SK-N-SH treated with all-trans-retinoic acid at 6 μM for 48 hours (cell line): Measurements from ENCODE around the gene C5AR2.

Source experiments
- ATAC-seq: fragments of 200-7000 bp; cut with Tn5 transposase; 3 replicates; pipeline ENCODE4 v1.9.1; 2020; ENCODE audit warnings: mild to moderate bottlenecking, moderate library complexity
- ARNTL ChIP-seq: fragments of 450-650 bp; formaldehyde crosslinking; IDR thresholded peaks from 2 replicates; pipeline ENCODE4 v1.5.0; 2020; ENCODE audit warnings: low read depth, mild to moderate bottlenecking, moderate library complexity, borderline replicate concordance
- BACH2 ChIP-seq: fragments of 250-450 bp; sonication (Bioruptor Pico); IDR thresholded peaks from 2 replicates; pipeline ENCODE4 v1.9.0; 2021; ENCODE audit warnings: mild to moderate bottlenecking, borderline replicate concordance
- ESRRG ChIP-seq: fragments of 250-450 bp; sonication (Bioruptor Pico); IDR thresholded peaks from 2 replicates; pipeline ENCODE4 v1.6.1; 2021; ENCODE audit warnings: mild to moderate bottlenecking
- ISL1 ChIP-seq: fragments of 250-450 bp; sonication (Bioruptor Pico); IDR thresholded peaks from 2 replicates; pipeline ENCODE4 v2.1.2; 2022; ENCODE audit warnings: mild to moderate bottlenecking, moderate library complexity
- OSR1 ChIP-seq: fragments of 250-450 bp; sonication (Bioruptor Pico); IDR thresholded peaks from 2 replicates; pipeline ENCODE4 v1.8.0; 2022; ENCODE audit warnings: moderate library complexity, mild to moderate bottlenecking, inconsistent platforms
- PPARA ChIP-seq: fragments of 250-450 bp; sonication (Bioruptor Pico); IDR thresholded peaks from 2 replicates; pipeline ENCODE4 v1.5.0; 2020; ENCODE audit warnings: mild to moderate bottlenecking, borderline replicate concordance
- RARB ChIP-seq: fragments of 250-450 bp; sonication (Bioruptor Pico); IDR thresholded peaks from 2 replicates; pipeline ENCODE4 v1.8.0; 2021; ENCODE audit warnings: mild to moderate bottlenecking, moderate library complexity
- TCF4 ChIP-seq: fragments of 250-450 bp; sonication (Bioruptor Pico); IDR thresholded peaks from 2 replicates; pipeline ENCODE4 v1.8.0; 2021; ENCODE audit warnings: mild to moderate bottlenecking, moderate library complexity, borderline replicate concordance
- TOX ChIP-seq: fragments of 250-450 bp; sonication (Bioruptor Pico); IDR thresholded peaks from 2 replicates; pipeline ENCODE4 v1.8.0; 2021; ENCODE audit warnings: mild to moderate bottlenecking, moderate library complexity, borderline replicate concordance
- ZFP30 ChIP-seq: fragments of 450-650 bp; formaldehyde crosslinking; IDR thresholded peaks from 2 replicates; pipeline ENCODE4 v1.5.0; 2022; ENCODE audit warnings: mild to moderate bottlenecking, moderate library complexity
- ZNF8 ChIP-seq: fragments of 450-650 bp; formaldehyde crosslinking; IDR thresholded peaks from 2 replicates; pipeline ENCODE4 v1.5.0; 2020; ENCODE audit warnings: mild to moderate bottlenecking, moderate library complexity
- TF ChIP-seq, protein P1 (sequence below): fragments of 250-450 bp; sonication (Bioruptor Pico); IDR thresholded peaks from 2 replicates; pipeline ENCODE4 v1.8.0; 2021; ENCODE audit warnings: low read depth, mild to moderate bottlenecking, moderate library complexity, borderline replicate concordance
- TF ChIP-seq, protein P2 (sequence below): fragments of 250-450 bp; sonication (Bioruptor Pico); IDR thresholded peaks from 2 replicates; pipeline ENCODE4 v1.5.1; 2021; ENCODE audit warnings: mild to moderate bottlenecking, moderate library complexity
- TF ChIP-seq, protein P3 (sequence below): fragments of 250-450 bp; sonication (Bioruptor Pico); IDR thresholded peaks from 2 replicates; pipeline ENCODE4 v1.5.1; 2020; ENCODE audit warnings: low read depth, mild to moderate bottlenecking, moderate library complexity
- TF ChIP-seq, protein P4 (sequence below): fragments of 250-450 bp; sonication (Bioruptor Pico); IDR thresholded peaks from 2 replicates; pipeline ENCODE4 v1.8.0; 2020; ENCODE audit warnings: mild to moderate bottlenecking, moderate library complexity, borderline replicate concordance
- TF ChIP-seq, protein P5 (sequence below): fragments of 250-450 bp; sonication (Bioruptor Pico); IDR thresholded peaks from 2 replicates; pipeline ENCODE4 v1.5.0; 2020; ENCODE audit warnings: mild to moderate bottlenecking, moderate library complexity

Gene C5AR2

DNA sequence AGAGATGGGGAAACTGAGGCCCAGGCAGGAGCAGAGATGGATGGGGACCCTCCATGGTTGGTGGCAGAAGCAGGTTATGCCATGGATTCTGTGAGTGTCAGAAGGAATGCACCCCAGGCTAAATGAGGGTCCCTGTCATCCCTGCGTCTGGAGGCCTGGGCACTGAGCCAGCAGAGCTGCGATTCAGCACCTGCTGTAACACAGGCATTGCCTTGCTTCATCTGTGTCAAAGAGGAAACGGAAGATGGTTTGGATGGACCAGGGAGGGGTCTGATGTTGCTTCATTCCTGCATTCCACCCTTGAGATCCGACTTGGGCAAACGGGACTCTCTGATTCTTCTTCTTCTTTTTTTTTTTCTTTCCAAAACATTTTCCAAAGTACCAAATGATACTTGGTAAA, 21.2 kb upstream of the C5AR2 start:
- no peak for ATAC-seq
- no peak for TF ChIP-seq PPARA (CRISPR knock-in tag)
- TF ChIP-seq ESRRG (CRISPR knock-in tag), result no peak
- TF ChIP-seq OSR1 (CRISPR knock-in tag), result no peak
- TF ChIP-seq, protein P1, sequence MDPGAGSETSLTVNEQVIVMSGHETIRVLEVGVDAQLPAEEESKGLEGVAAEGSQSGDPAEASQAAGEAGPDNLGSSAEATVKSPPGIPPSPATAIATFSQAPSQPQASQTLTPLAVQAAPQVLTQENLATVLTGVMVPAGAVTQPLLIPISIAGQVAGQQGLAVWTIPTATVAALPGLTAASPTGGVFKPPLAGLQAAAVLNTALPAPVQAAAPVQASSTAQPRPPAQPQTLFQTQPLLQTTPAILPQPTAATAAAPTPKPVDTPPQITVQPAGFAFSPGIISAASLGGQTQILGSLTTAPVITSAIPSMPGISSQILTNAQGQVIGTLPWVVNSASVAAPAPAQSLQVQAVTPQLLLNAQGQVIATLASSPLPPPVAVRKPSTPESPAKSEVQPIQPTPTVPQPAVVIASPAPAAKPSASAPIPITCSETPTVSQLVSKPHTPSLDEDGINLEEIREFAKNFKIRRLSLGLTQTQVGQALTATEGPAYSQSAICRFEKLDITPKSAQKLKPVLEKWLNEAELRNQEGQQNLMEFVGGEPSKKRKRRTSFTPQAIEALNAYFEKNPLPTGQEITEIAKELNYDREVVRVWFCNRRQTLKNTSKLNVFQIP (CRISPR knock-in tag), result no peak
- no peak for TF ChIP-seq RARB
- TF ChIP-seq, protein P2, sequence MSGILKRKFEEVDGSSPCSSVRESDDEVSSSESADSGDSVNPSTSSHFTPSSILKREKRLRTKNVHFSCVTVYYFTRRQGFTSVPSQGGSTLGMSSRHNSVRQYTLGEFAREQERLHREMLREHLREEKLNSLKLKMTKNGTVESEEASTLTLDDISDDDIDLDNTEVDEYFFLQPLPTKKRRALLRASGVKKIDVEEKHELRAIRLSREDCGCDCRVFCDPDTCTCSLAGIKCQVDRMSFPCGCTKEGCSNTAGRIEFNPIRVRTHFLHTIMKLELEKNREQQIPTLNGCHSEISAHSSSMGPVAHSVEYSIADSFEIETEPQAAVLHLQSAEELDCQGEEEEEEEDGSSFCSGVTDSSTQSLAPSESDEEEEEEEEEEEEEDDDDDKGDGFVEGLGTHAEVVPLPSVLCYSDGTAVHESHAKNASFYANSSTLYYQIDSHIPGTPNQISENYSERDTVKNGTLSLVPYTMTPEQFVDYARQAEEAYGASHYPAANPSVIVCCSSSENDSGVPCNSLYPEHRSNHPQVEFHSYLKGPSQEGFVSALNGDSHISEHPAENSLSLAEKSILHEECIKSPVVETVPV (CRISPR knock-in tag), result no peak
- TF ChIP-seq ZFP30, result no peak
- TF ChIP-seq, protein P3, sequence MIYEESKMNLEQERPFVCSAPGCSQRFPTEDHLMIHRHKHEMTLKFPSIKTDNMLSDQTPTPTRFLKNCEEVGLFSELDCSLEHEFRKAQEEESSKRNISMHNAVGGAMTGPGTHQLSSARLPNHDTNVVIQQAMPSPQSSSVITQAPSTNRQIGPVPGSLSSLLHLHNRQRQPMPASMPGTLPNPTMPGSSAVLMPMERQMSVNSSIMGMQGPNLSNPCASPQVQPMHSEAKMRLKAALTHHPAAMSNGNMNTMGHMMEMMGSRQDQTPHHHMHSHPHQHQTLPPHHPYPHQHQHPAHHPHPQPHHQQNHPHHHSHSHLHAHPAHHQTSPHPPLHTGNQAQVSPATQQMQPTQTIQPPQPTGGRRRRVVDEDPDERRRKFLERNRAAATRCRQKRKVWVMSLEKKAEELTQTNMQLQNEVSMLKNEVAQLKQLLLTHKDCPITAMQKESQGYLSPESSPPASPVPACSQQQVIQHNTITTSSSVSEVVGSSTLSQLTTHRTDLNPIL (CRISPR knock-in tag), result no peak
- TF ChIP-seq, all 23 proteins: peak for 0

DNA sequence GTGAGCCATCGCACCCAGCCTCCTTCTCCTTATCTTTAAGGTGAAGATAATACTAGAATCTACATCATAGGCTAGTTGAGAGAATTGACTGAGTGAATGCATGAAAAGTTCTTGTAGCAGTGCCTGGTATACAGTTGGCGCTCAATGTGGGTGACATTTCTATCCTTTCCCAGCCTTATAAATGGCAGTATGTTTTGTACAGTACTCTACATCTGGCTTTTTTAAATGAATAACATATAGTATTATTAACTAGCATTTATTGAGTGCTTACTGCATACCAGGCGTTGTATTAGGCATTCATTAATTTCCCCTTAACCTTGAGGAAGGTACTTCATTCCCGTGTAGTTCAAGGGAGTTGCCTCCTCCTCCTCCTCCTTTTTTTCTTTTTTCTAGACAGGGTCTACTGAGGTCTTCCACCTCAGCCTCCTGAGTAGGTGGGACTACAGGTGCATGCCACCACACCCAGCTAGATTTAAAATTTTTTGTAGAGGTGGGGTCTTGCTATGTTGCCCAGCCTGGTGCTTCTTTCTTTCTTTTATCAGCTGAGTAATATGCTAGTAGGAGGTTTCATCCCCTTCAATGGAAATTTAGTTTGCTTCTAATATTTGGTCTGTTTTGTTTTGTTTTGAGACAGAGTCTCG, 19.5 kb upstream of the C5AR2 start:
- TF ChIP-seq OSR1 (CRISPR knock-in tag), result no peak
- TF ChIP-seq, all 23 proteins: peak for 0

DNA sequence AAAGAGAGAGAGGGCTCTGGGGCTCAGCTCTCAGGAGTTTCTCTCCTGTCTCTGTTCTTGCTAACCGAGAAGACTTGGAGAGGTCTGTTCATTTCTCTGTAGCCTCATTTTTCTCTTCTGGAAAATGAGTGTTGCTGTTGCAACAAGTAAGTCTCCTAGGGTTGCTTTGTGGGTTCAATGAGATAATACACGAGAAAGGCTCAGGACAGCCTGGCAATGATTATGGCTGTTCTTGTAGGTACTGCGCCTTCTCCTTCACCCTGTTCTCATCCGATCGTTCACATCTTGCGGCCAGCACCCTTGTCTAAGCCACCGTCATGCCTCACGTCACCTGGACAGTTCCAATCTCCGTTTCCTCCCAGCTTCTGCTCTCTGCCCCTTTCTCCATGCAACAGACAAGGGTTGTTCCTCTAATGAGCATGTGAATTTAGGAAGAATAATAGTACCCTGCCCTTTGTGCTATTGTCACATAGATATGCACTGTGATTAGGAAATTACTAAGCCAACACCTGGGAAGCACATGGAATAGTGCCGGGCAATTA, 18.1 kb upstream of the C5AR2 start:
- no peak for ATAC-seq
- TF ChIP-seq ZFP30, result no peak
- no peak for TF ChIP-seq BACH2
- TF ChIP-seq, protein P2 (CRISPR knock-in tag), result no peak
- TF ChIP-seq, protein P3 (CRISPR knock-in tag), result no peak
- TF ChIP-seq, protein P4, sequence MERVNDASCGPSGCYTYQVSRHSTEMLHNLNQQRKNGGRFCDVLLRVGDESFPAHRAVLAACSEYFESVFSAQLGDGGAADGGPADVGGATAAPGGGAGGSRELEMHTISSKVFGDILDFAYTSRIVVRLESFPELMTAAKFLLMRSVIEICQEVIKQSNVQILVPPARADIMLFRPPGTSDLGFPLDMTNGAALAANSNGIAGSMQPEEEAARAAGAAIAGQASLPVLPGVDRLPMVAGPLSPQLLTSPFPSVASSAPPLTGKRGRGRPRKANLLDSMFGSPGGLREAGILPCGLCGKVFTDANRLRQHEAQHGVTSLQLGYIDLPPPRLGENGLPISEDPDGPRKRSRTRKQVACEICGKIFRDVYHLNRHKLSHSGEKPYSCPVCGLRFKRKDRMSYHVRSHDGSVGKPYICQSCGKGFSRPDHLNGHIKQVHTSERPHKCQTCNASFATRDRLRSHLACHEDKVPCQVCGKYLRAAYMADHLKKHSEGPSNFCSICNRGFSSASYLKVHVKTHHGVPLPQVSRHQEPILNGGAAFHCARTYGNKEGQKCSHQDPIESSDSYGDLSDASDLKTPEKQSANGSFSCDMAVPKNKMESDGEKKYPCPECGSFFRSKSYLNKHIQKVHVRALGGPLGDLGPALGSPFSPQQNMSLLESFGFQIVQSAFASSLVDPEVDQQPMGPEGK, result no peak
- TF ChIP-seq ARNTL (CRISPR knock-in tag), result no peak

More for the DNA sequence above, 19.5 kb upstream of the C5AR2 start:
- no peak for ATAC-seq

DNA sequence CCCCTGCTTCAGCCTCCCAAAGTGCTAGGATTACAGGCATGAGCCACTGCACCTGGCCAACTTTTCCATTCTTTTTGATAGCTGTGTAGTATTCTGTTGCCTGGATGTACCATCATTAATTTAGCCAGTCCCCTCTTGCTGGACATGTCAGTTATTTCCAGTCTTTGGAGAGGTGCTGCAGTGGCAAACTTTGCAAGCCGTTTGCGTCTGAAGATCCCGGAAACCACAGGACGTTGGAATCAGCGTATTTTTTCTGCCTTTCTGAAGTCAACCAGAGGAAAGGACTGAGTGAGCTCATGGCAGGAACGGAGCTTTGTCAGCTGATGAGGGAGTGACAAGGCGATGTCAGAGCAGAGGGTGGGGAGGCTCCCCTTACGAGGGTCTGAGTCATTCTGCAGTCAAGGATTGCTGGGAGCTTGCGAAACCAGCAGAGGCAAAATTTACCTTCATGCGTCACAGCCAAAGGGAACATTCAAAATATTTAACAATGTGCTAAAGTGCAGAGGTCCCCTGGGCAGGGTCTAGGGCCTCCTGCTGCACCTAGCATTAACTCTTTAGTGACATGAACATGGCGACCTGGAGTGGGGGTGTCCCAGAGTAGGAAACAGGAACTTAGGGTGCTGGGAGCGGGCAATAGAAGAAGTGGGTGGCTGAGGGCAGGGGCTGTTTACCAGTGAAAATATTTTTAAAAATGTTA, 16.7 kb upstream of the C5AR2 start:
- TF ChIP-seq, protein P5, sequence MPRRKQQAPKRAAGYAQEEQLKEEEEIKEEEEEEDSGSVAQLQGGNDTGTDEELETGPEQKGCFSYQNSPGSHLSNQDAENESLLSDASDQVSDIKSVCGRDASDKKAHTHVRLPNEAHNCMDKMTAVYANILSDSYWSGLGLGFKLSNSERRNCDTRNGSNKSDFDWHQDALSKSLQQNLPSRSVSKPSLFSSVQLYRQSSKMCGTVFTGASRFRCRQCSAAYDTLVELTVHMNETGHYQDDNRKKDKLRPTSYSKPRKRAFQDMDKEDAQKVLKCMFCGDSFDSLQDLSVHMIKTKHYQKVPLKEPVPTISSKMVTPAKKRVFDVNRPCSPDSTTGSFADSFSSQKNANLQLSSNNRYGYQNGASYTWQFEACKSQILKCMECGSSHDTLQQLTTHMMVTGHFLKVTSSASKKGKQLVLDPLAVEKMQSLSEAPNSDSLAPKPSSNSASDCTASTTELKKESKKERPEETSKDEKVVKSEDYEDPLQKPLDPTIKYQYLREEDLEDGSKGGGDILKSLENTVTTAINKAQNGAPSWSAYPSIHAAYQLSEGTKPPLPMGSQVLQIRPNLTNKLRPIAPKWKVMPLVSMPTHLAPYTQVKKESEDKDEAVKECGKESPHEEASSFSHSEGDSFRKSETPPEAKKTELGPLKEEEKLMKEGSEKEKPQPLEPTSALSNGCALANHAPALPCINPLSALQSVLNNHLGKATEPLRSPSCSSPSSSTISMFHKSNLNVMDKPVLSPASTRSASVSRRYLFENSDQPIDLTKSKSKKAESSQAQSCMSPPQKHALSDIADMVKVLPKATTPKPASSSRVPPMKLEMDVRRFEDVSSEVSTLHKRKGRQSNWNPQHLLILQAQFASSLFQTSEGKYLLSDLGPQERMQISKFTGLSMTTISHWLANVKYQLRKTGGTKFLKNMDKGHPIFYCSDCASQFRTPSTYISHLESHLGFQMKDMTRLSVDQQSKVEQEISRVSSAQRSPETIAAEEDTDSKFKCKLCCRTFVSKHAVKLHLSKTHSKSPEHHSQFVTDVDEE (CRISPR knock-in tag), result no peak
- TF ChIP-seq ARNTL (CRISPR knock-in tag) (no peak), TOX (CRISPR knock-in tag) (no peak), ISL1 (CRISPR knock-in tag) (no peak), TCF4 (CRISPR knock-in tag) (no peak), ZNF8 (peak; percentile 98)
- ATAC-seq, result peak; percentile 78
